Ishikawa (cell line): ENCODE measurements around the gene LYST.

Experiments used
- EP300 ChIP-seq: IDR thresholded peaks from 2 replicates; pipeline ENCODE4 v1.6.1; 2012; ENCODE audit warnings: borderline replicate concordance
- MAX ChIP-seq: IDR thresholded peaks from 2 replicates; pipeline ENCODE4 v1.6.1; 2012
- NFIC ChIP-seq: IDR thresholded peaks from 2 replicates; pipeline ENCODE4 v1.6.1; 2012
- RAD21 ChIP-seq: IDR thresholded peaks from 2 replicates; pipeline ENCODE4 v1.6.1; 2012; ENCODE audit warnings: low read depth
- REST ChIP-seq: IDR thresholded peaks from 2 replicates; pipeline ENCODE4 v1.6.1; 2012; ENCODE audit warnings: low read depth, mild to moderate bottlenecking
- TEAD4 ChIP-seq: IDR thresholded peaks from 2 replicates; pipeline ENCODE4 v1.6.1; 2012
- USF1 ChIP-seq: IDR thresholded peaks from 2 replicates; pipeline ENCODE4 v1.6.1; 2012
- YY1 ChIP-seq: IDR thresholded peaks from 2 replicates; pipeline ENCODE4 v1.6.1; 2012; ENCODE audit warnings: low read depth
- ZBTB7A ChIP-seq: IDR thresholded peaks from 2 replicates; pipeline ENCODE4 v1.6.1; 2012; ENCODE audit warnings: low read depth

GRCh38 chr1:235902677-235903542 lies 36.2 kb upstream of the LYST start:
- TF ChIP-seq NFIC (peak; percentile 81), ZBTB7A (no peak), USF1 (no peak), REST (no peak), MAX (no peak), RAD21 (no peak), TEAD4 (no peak), YY1 (no peak), EP300 (peak; percentile 35; the same call in 1 of the 2 replicates)
